ENCODE results near the gene CYTH4. TPM values are rescaled to one million over a fixed set of nuclear protein-coding genes. Genes with fewer than 3 reads are reported as not detected.

The CYTH4 gene
- total RNA-seq, 4 donors from 2014 or later, result 5.1 to 27.3 (median 9.4) TPM

GRCh38 chr22:37275134-37275533, 7.2 kb upstream of the CYTH4 start:
- no peak overlapping the region for H3K4me3 ChIP-seq
- peaks cover 0 to 5% (median 0%) of the 10 kb centered on the region in 4 donors for H3K4me1 ChIP-seq
- H3K36me3 ChIP-seq, result no peaks in the 10 kb centered on the region
- no peak for DNase-seq (ENCODE audit: extremely low spot score)
- peak overlapping the region in 1 of 4 donors; percentile 1 for H3K27ac ChIP-seq (replicated peaks in 1 of 4)
- 86% methylated on average over 6 of the region's 11 CpGs for WGBS
- intact Hi-C loops (cut with DNase I), result no loop called here
- no peaks in the 10 kb centered on the region for H3K9me3 ChIP-seq
- TF ChIP-seq POLR2AphosphoS5 (IDR thresholded peaks at IDR 0.05), result no peak
- no peak for TF ChIP-seq POLR2A (IDR thresholded peaks at IDR 0.05; ENCODE audit: low read depth)
- no peak for TF ChIP-seq CTCF (IDR thresholded peaks at IDR 0.05)
- peaks cover 0 to 85% (median 2%) of the 10 kb centered on the region in 4 donors for H3K27me3 ChIP-seq

DNA sequence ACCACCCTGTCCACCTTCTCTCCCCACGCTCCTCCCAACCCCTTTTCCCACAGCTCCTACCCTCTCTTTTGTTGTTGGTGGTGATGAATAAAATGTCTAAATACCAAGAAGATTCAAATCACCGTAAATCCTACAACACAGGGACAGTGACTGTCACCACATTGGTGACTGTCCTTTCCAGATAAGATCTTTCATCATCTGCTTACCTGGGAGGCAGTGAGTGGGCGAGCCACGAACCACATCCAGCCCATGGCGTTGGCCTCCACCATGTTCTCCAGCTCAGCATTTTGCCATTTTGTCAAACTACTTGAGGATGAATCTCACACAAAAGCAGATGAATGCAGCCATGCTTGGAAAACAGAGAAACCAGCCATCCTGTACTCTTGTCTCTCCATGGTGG, 6.7 kb upstream of the CYTH4 start:
- Histone ChIP-seq H3K27me3 (peaks cover 0 to 85% (median 2%) of the 10 kb centered on the region in 4 donors), H3K27ac (replicated peaks in 1 of 4) (no peak overlapping the region), H3K4me1 (peaks cover 0 to 5% (median 0%) of the 10 kb centered on the region in 4 donors), H3K4me3 (no peak overlapping the region), H3K36me3 (no peaks in the 10 kb centered on the region), H3K9me3 (no peaks in the 10 kb centered on the region)
- WGBS, result 87% methylated on average over 5 of the region's 5 CpGs
- DNase-seq (ENCODE audit: extremely low spot score), result no peak
- intact Hi-C loops (cut with DNase I), result no loop called here
- TF ChIP-seq CTCF (IDR thresholded peaks at IDR 0.05) (no peak), POLR2AphosphoS5 (IDR thresholded peaks at IDR 0.05) (no peak), POLR2A (IDR thresholded peaks at IDR 0.05; ENCODE audit: low read depth) (no peak), EP300 (IDR thresholded peaks at IDR 0.05) (no peak)

GRCh38 chr22:37276776-37277175, 5.5 kb upstream of the CYTH4 start:
- no peak for DNase-seq (ENCODE audit: extremely low spot score)

GRCh38 chr22:37277384-37277783, 4.9 kb upstream of the CYTH4 start:
- no peak for TF ChIP-seq CTCF (IDR thresholded peaks at IDR 0.05)
- TF ChIP-seq POLR2AphosphoS5 (IDR thresholded peaks at IDR 0.05), result no peak
- no peak for TF ChIP-seq EP300 (IDR thresholded peaks at IDR 0.05)
- no peak for TF ChIP-seq POLR2A (IDR thresholded peaks at IDR 0.05; ENCODE audit: low read depth)
- no peak for DNase-seq (ENCODE audit: extremely low spot score)
- Histone ChIP-seq H3K27ac (replicated peaks in 1 of 4) (no peak overlapping the region), H3K27me3 (peaks cover 0 to 90% (median 2%) of the 10 kb centered on the region in 4 donors), H3K4me1 (peaks cover 0 to 5% (median 0%) of the 10 kb centered on the region in 4 donors), H3K9me3 (no peaks in the 10 kb centered on the region), H3K36me3 (no peaks in the 10 kb centered on the region), H3K4me3 (no peak overlapping the region)
- intact Hi-C loops (cut with DNase I), result no loop called here
- 78% methylated on average over 11 of the region's 11 CpGs for WGBS

More at GRCh38 chr22:37276776-37277175, 5.5 kb upstream of the CYTH4 start:
- Histone ChIP-seq H3K4me3 (no peak overlapping the region), H3K36me3 (no peaks in the 10 kb centered on the region), H3K27ac (replicated peaks in 1 of 4) (no peak overlapping the region), H3K27me3 (peaks cover 0 to 88% (median 2%) of the 10 kb centered on the region in 4 donors), H3K9me3 (no peaks in the 10 kb centered on the region), H3K4me1 (peaks cover 0 to 5% (median 0%) of the 10 kb centered on the region in 4 donors)
- intact Hi-C loops (cut with DNase I), result no loop called here
- 74% methylated on average over 2 of the region's 2 CpGs for WGBS
- no peak for TF ChIP-seq EP300 (IDR thresholded peaks at IDR 0.05)
- TF ChIP-seq CTCF (IDR thresholded peaks at IDR 0.05), result no peak
- TF ChIP-seq POLR2AphosphoS5 (IDR thresholded peaks at IDR 0.05), result no peak
- TF ChIP-seq POLR2A (IDR thresholded peaks at IDR 0.05; ENCODE audit: low read depth), result no peak

- DNase-seq (ENCODE audit: extremely low spot score), result no peak
- no peak overlapping the region for H3K27ac ChIP-seq (replicated peaks in 1 of 4)
- no peaks in the 10 kb centered on the region for H3K36me3 ChIP-seq
- 53% methylated on average over 5 of the region's 5 CpGs for WGBS
- no peaks in the 10 kb centered on the region for H3K9me3 ChIP-seq
- intact Hi-C loops (cut with DNase I), result no loop called here
- TF ChIP-seq CTCF (IDR thresholded peaks at IDR 0.05), result no peak
- TF ChIP-seq EP300 (IDR thresholded peaks at IDR 0.05), result no peak
- TF ChIP-seq POLR2AphosphoS5 (IDR thresholded peaks at IDR 0.05), result no peak
- no peak for TF ChIP-seq POLR2A (IDR thresholded peaks at IDR 0.05; ENCODE audit: low read depth)
- H3K27me3 ChIP-seq, result peaks cover 0 to 92% (median 2%) of the 10 kb centered on the region in 4 donors
- peaks cover 0 to 5% (median 0%) of the 10 kb centered on the region in 4 donors for H3K4me1 ChIP-seq
- H3K4me3 ChIP-seq, result no peak overlapping the region
Measured at GRCh38 chr22:37278261-37278660, 4.0 kb upstream of the CYTH4 start.
